Measurements from ENCODE around the gene KDM4C. TPM values are rescaled to one million over a fixed set of nuclear protein-coding genes. Genes with fewer than 3 reads are reported as not detected.

The KDM4C gene
- total and polyA plus RNA-seq, 2 of the 4 experiments (the other 2 are of a cell fraction), result 11.8 to 23.8 TPM

DNA sequence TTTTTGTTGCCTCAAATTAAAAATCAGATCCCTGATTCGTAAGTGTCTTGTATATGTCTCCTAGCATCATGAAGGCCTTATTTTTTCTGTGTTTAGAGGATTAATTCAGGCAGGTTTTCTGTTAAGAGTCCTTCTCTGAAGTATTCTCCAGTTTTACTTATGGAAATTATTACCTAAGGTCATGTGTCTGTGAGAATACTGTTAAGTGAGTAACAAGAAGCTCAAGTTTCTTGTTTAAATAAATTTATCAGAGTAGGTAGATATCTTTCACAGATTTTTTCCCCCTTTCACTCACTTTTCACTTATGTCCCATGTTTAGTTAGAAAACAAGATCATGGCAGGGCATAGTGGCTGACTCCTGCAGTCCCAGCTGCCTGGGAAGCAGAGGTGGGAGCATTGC is 233.6 kb downstream of the KDM4C start:
- H4K5ac ChIP-seq (ENCODE audit: low read depth, low read length), result no peak overlapping the region
- H2BK5ac ChIP-seq (ENCODE audit: low read depth, low read length, poor library complexity, severe bottlenecking), result no peak overlapping the region
- H3K56ac ChIP-seq (ENCODE audit: extremely low read depth, insufficient read depth, low read length), result no peak overlapping the region
- no TSS peak for BruUV-seq (replicated peaks)
- H3K9me1 ChIP-seq (ENCODE audit: insufficient read depth, low read length), result no peaks in the 10 kb centered on the region; the same call in 1 of the 2 replicates
- H3K4ac ChIP-seq (ENCODE audit: low read depth, low read length), result no peak overlapping the region
- no peak overlapping the region for H2AK5ac ChIP-seq (ENCODE audit: low read depth, low read length)
- H4K91ac ChIP-seq (ENCODE audit: insufficient read depth, low read depth, low read length), result no peak overlapping the region
- DNase-seq (no peak), ATAC-seq (ENCODE audit: low read depth) (no peak)
- ChIA-PET POLR2A (ENCODE audit: unreplicated experiment) (no interaction called here), CTCF (interaction anchor here (0.6 kb wide), 1 partner anchor 303 kb away, joined by 3 read pairs; no protein-coding TSS in a partner anchor)
- H4K8ac ChIP-seq (ENCODE audit: low read depth in 2 of 2, low read length in 2 of 2), result no peak overlapping the region
- intact Hi-C loops (cut with micrococcal nuclease) (no loop called here), in situ Hi-C loops (cut with MboI; ENCODE audit: low sequenced_read_pairs) (no loop called here), dilution Hi-C loops (cut with HindIII; ENCODE audit: low sequenced_read_pairs, unreplicated experiment) (no loop called here)
- no peaks in the 10 kb centered on the region for H4K20me1 ChIP-seq (ENCODE audit: insufficient read depth, low read length)
- H2AK9ac ChIP-seq (replicated peaks; ENCODE audit: low read depth, low read length, poor library complexity), result no peak overlapping the region
- no peak overlapping the region for H3K23ac ChIP-seq (ENCODE audit: low read depth, low read length)
- H2BK120ac ChIP-seq (ENCODE audit: low read depth, low read length), result no peak overlapping the region
- H3K36me3 ChIP-seq (ENCODE audit: control insufficient read depth, insufficient read depth, low read length), result peaks cover 8% of the 10 kb centered on the region
- no peak overlapping the region for H2BK20ac ChIP-seq (ENCODE audit: low read depth, low read length)
- no peak overlapping the region for H3K4me3 ChIP-seq (ENCODE audit: insufficient read depth, low read depth, low read length)
- no peaks in the 10 kb centered on the region for H3K4me1 ChIP-seq (ENCODE audit: control insufficient read depth, insufficient read depth, low read length)
- H3K79me1 ChIP-seq (ENCODE audit: low read depth in 1 of 2, low read length in 2 of 2), result no peaks in the 10 kb centered on the region; a peak in 1 of 4 replicates
- H3K27ac ChIP-seq (ENCODE audit: insufficient read depth, low read length), result no peak overlapping the region
- no peak overlapping the region for H2BK15ac ChIP-seq (ENCODE audit: low read depth, low read length)
- TF ChIP-seq SMC3 (IDR thresholded peaks at IDR 0.05; ENCODE audit: low read depth, low read length) (no peak), POLR2A (IDR thresholded peaks at IDR 0.05; ENCODE audit: low read depth, low read length) (no peak), USF2 (IDR thresholded peaks at IDR 0.05; ENCODE audit: low read depth, low read length) (no peak), RAD21 (IDR thresholded peaks at IDR 0.05; ENCODE audit: low read length) (no peak), MXI1 (IDR thresholded peaks at IDR 0.05; ENCODE audit: borderline replicate concordance, low read depth, low read length) (no peak), CEBPB (IDR thresholded peaks at IDR 0.05; ENCODE audit: low read depth, low read length) (no peak), FOS (IDR thresholded peaks at IDR 0.05; ENCODE audit: low read depth, low read length) (no peak), RCOR1 (IDR thresholded peaks at IDR 0.05; ENCODE audit: insufficient replicate concordance, low read length) (no peak), CHD1 (IDR thresholded peaks at IDR 0.05; ENCODE audit: low read depth, low read length) (no peak), BHLHE40 (IDR thresholded peaks at IDR 0.05; ENCODE audit: low read depth, low read length) (no peak)
- TF ChIP-seq, protein P1, sequence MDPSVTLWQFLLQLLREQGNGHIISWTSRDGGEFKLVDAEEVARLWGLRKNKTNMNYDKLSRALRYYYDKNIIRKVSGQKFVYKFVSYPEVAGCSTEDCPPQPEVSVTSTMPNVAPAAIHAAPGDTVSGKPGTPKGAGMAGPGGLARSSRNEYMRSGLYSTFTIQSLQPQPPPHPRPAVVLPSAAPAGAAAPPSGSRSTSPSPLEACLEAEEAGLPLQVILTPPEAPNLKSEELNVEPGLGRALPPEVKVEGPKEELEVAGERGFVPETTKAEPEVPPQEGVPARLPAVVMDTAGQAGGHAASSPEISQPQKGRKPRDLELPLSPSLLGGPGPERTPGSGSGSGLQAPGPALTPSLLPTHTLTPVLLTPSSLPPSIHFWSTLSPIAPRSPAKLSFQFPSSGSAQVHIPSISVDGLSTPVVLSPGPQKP (IDR thresholded peaks at IDR 0.05; ENCODE audit: borderline replicate concordance, low read depth, low read length), result no peak
- no peaks in the 10 kb centered on the region for H3K27me3 ChIP-seq (ENCODE audit: control insufficient read depth, insufficient read depth, low read length)
- H3K18ac ChIP-seq (ENCODE audit: low read depth, low read length), result no peak overlapping the region
- no peak overlapping the region for H3K14ac ChIP-seq (replicated peaks; ENCODE audit: low read depth, low read length)
- H3K9ac ChIP-seq (ENCODE audit: low read depth, low read length), result no peak overlapping the region
- WGBS, 2 experiments (ENCODE audit: extremely low coverage in 2 of 2, insufficient read length in 1 of 2), result no CpG with 5 or more reads among the region's 1 CpG
- no peaks in the 10 kb centered on the region for H3K9me3 ChIP-seq (ENCODE audit: control insufficient read depth, insufficient read depth, low read length)
- H2AFZ ChIP-seq (replicated peaks; ENCODE audit: low read length, poor library complexity), result no peak overlapping the region
- H3K4me2 ChIP-seq (ENCODE audit: low read depth, low read length), result no peak overlapping the region
